Fibroblast of upper back skin (primary cell): Measurements from ENCODE around the gene KASH5.
"Not testable (repeated sequence)": the region's sequence is repeated elsewhere in the genome, so short reads cannot be mapped to it uniquely, and the experiment has no call there.

Experiments used
- DNase-seq: peaks from one replicate; pipeline ENCODE4 v3.0.0-alpha.2; 2013

Gene KASH5

GRCh38 chr19:49362048-49362928, 25.8 kb upstream of the KASH5 start, which contains the start of gene TEAD2:
TSS of gene TEAD2 (minus strand) at chr19:49362416. CDS start at chr19:49360075, 2,341 bp downstream.
- peak; percentile 67 for DNase-seq

DNA sequence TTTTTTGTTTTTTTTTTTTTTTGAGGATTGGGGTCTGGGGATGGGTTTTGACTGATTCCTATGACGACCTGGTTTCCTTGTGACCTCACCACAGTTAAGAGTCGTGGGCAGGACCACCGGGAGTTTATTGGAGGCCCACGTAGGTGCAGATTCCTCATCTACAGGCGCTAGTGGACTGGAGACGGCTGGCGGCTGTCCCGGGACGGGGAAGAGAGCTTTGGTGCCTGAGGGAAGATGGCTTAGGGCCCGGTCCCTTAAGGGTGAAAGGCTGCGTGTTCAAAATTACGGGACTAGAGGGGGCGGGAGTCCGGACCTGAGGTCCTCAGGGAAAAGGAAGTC, 25.2 kb upstream of the KASH5 start:
- DNase-seq: peak; percentile 41

GRCh38 chr19:49363268-49364082, 24.6 kb upstream of the KASH5 start, which contains the start of gene DKKL1:
TSS of gene DKKL1 (plus strand) at chr19:49363877. CDS start at chr19:49363999, 122 bp downstream.
- peak; percentile 99 for DNase-seq

DNA sequence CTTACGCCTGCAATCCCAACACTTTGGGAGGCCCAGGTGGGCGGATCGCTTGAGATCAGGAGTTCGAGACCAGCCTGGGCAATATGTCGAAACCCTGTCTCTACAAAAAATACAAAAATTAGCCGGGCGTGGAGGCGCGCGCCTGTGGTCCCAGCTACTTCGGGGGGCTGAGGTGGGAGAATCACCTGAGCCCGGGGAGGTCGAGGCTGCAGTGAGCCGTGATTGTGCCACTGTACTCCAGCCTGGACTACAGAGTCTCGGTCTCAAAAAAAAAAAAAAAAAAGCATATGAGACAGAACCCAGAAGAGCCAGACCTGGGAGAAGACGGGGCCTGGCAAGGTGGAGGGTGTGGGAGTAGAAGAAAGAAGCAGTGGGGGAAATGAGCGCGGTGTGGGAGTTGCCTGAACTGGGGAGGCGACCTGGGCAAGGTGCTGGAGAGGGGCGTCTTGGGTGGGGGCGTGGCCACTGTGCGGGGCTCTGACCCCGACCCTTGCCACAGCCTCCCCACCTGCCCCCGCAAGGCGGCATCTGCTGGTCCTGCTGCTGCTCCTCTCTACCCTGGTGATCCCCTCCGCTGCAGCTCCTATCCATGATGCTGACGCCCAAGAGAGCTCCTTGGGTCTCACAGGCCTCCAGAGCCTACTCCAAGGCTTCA, 23.8 kb upstream of the KASH5 start:
- DNase-seq: no peak

GRCh38 chr19:49366110-49366509, 21.9 kb upstream of the KASH5 start:
- no peak for DNase-seq

DNA sequence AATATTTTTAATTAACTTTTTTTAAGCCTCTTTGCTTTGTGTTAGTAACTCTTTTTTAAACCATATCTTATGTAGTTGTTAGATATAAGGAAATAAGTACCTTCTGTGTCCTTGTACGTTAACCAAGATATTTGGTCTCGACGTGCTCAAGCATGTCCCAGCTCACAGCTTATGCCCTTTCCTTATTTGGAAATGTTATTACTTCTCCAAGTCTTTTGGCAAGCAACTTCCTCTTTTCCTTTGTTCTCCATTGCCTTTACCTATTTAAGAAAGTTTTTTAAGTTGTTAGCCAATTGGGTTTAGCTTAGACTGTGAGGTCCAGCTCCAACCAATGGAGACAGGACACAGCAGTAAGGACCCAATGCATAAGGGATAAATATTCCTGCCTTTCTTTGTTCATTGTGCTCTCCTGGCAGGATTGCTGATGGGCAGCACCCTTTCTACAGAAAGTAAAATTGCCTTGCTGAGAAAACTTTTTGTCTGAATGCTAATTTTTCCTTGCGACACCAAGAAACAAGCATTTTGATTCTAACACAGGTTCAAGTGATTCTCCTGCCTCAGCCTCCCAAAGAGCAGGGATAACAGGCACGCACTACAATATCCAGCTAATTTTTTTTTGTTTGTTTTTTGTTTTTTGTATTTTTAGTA, 19.2 kb upstream of the KASH5 start:
- no peak for DNase-seq

DNA sequence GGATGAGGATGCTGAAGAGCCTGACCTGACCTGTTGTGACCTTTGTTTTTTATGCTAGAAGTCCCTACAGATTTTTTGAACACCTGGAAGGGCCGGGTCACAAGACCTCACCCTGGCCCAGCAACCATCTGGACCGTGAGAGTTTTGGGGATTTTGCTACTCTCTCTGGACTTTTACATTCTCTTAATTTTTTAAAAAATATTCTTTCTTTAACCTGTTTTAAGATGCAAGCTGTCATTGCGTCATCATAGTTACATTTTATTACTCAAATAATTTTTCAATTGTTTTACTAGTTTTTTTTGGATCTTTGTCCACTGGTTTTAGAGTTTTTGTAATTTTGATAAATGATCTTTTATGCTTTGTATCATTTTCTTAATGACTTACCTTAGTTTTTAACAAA, 16.9 kb upstream of the KASH5 start:
- no peak for DNase-seq

GRCh38 chr19:49373174-49373573, 14.9 kb upstream of the KASH5 start:
- not testable (repeated sequence) for DNase-seq

GRCh38 chr19:49374665-49375434, 13.2 kb upstream of the KASH5 start:
- DNase-seq: no peak

GRCh38 chr19:49378512-49378911, 9.5 kb upstream of the KASH5 start:
- no peak for DNase-seq

- DNase-seq: no peak
Measured at GRCh38 chr19:49380391-49380790, 7.7 kb upstream of the KASH5 start.

DNA sequence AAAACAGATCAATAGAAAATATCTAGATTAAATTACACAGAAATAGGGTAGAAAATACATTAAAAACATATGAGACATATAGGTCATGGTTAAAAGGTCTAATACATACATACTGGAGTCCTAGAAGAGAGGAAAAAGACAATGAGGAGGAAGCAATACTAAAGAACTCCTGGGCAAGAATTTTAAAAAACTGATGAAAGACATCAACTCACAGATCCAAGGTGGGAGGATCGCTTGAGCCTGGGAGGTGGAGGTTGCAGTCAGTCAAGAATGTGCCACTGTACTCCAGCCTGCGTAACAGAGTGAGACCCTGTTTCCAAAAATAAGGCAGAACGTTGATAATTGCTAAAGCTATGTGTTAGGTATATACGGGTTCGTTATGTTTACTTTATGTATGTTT, 5.4 kb upstream of the KASH5 start:
- no peak for DNase-seq

DNA sequence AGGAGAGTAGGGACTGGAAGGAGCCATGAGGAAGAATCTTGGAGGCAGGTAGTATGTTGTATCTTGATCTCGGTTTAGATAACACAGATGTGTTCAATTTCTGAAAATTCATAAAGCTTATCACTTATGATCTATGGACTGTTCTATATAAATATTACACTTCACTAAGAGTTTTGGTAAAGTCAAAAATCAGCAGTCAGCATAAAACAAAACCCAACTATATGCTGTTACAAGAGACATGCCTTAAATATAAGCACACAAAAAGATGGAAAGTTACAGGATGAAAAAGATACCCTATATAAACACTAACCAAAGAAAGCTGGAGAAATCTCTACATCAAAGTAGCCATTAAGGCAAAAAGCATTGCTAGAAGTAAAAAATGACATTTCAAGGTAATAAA, 4.5 kb upstream of the KASH5 start:
- no peak for DNase-seq

DNA sequence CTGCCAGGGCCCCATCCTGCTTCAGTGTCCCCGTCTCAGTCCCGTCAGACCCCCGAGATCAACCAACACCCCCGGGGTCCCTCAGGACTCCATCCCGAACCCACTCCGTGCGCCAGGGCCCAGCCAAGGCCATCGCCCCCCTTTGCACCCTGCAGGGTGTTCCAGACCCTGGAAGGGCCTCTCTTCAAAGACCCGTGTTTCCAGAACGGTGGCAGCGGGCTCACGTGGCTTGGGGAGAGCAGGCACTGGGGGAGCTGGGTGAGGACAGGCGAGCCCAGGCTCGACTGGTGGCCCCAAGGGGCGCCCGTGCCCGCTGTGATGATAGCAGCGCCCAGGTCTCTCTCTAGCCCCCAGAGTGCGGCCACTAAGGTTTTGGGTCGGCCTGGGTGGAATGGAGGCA, 1.4 kb downstream of the KASH5 start:
- DNase-seq: no peak

DNA sequence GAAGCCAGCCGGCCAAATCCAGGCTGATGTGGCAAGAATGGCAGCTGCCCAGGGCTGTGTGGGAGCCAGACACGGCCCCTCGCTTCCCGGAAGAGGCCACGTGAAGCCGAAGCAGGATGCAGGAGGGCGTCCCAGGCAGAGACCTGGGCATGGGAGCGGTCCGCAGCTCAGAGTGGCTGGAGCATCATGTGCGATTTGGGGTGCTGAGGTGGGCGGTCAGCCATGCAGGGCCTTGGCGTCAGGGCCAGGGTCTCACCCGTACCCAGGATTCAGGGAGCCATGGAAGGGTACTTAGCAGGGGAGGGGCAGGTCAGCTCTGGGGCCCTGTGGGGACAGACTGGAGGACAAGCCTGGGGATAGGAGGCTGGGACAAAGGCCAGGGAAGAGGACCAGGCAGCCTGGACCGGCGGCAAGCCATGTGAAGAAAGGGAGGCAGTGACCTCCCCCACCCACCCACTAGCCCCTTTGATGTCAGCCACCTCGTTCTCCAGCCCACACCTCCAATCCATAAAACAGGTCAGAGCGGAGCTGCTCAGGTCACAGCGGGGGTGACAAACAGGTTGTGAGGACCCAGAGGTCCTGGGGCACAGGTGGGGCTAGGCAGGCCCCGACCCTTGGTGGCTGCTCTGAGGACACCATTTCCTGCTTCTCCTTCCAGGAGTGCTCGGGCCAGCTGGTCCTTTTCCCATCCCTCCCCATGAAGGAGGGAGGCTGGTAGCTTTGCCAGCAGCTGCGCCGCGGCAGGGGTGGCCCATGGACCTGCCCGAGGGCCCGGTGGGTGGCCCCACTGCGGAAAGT, 2.3 kb downstream of the KASH5 start:
- no peak for DNase-seq

GRCh38 chr19:49390929-49391359, 2.9 kb downstream of the KASH5 start:
- no peak for DNase-seq

DNA sequence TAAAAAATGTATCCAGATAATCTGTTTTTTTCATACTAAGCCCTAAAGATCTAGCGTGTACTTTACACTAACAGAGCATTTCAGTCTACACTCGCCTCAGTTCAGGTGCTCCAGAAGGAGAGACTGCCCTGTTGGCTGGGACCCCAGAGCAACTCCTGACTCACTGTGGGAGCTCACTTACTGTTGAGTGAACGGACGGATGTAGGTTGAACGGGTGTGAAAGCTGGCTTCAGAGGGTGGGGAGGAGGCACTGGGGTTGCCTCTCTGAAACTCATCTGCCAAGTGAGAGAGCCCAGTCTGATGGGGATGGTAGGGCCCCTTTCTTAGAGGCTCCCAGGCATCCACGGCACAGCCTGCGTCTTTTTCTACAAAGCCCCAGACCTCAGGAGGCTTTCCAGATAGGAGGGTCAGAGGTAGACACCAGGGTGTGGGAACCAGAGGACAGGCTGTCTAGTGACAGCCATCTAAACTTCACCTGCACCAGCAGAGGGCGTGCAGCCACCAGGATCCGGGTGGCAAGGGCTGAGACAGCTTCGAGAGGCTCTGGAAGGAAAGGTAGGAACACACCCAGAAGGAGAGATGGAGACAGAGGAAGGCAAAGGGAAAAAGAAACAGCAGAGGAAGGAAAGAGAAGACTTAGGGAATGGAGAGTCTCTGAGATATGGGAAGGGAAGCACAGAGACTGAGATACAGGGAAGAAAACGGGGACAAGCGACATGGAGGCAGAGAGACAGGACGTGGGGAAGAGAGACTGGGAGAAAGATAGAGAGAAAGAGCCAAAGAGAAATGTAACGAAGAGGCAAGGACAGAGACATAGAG, 3.7 kb downstream of the KASH5 start:
- DNase-seq: peak; percentile 68

DNA sequence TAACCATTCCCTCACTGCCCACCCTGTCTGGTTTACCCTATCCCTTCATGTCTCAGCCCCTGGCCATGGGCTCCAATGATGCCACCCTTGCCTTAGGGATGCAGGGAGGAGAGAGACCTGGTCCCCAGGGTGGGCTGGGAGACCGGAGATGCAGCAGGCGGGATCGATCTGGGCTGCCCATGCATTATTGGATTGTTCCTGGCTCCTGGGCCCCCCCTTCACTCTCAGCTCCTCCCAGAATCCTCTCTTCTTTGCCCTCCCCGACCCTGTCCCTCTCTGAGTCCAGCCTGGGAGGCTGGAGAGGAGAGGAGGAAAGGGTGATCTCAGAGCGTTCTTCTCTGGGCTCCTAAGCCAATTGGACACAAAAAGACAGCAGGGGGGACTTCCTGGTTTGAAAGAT, 5.8 kb downstream of the KASH5 start:
- DNase-seq: no peak

DNA sequence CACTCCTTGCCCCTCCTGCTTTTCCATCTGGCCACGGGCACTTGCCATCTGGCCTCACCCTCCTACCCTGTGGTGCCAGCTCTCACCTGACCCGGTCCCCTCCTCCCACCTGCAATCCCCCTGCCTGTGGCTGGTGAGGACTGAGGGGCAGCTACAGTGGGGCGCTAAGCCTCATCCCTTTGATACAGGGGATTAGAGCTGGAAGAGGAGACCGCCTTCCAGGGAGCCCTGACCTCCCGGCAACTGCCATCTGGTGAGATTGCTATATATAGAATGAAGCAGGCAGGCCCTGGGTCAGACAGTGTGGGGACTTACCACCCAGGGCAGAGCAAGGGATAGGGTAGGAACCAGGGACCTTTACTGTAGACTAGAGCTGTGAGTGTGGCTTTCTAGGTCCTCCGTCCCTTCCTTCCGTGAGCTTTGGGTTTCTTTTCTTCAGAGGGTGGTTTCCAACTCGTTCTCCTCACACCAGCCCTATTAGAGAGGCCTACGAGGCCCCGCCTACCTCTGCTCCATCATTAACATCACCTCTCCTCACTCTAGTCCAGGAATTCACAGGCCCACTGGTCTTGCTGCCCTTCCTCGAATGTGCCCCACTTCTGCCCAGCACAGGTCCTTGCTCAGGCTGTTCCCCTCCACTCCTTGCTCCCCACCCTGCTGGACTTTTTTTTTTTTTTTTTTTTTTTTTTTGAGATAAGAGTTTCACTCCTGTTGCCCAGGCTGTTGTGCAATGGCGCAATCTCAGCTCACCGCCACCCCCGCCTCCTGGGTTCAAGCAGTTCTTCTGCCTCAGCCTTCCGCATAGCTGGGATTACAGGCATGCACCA, 7.7 kb downstream of the KASH5 start:
- no peak for DNase-seq
